ENCODE data around the gene APOBEC3F. TPM values are rescaled to one million over a fixed set of nuclear protein-coding genes. Genes with fewer than 3 reads are reported as not detected.

Gene APOBEC3F
- total RNA-seq, 1 donor from 2014 or later, result 12.3 TPM

GRCh38 chr22:39087098-39087497, 46.4 kb downstream of the APOBEC3F start:
- no peak for ATAC-seq
- intact Hi-C loops (cut with DNase I), result no loop called here
- no peak for DNase-seq (ENCODE audit: low spot score)

GRCh38 chr22:39087881-39088684, 47.4 kb downstream of the APOBEC3F start:
- intact Hi-C loops (cut with DNase I), result no loop called here
- DNase-seq (ENCODE audit: low spot score) (no peak), ATAC-seq (peak; percentile 74)

GRCh38 chr22:39088685-39089032, 48.0 kb downstream of the APOBEC3F start:
- intact Hi-C loops (cut with DNase I), result no loop called here
- DNase-seq (ENCODE audit: low spot score), result no peak
- ATAC-seq, result no peak

GRCh38 chr22:39089928-39090327, 49.3 kb downstream of the APOBEC3F start:
- DNase-seq (ENCODE audit: low spot score) (no peak), ATAC-seq (no peak)
- intact Hi-C loops (cut with DNase I), result no loop called here

GRCh38 chr22:39090426-39091064, 49.9 kb downstream of the APOBEC3F start:
- intact Hi-C loops (cut with DNase I), result no loop called here
- ATAC-seq (peak; percentile 29), DNase-seq (ENCODE audit: low spot score) (no peak)

- intact Hi-C loops (cut with DNase I), result no loop called here
- DNase-seq (ENCODE audit: low spot score) (no peak), ATAC-seq (no peak)
Measured at GRCh38 chr22:39091126-39092081, 50.7 kb downstream of the APOBEC3F start.

GRCh38 chr22:39092111-39092862, 51.6 kb downstream of the APOBEC3F start:
- DNase-seq (ENCODE audit: low spot score) (no peak), ATAC-seq (no peak)
- intact Hi-C loops (cut with DNase I), result no loop called here

- ATAC-seq (no peak), DNase-seq (ENCODE audit: low spot score) (no peak)
- intact Hi-C loops (cut with DNase I), result no loop called here
Measured at GRCh38 chr22:39094717-39095389, 54.2 kb downstream of the APOBEC3F start.

- no peak for DNase-seq (ENCODE audit: low spot score)
- intact Hi-C loops (cut with DNase I), result no loop called here
- no peak for ATAC-seq
Measured at GRCh38 chr22:39095971-39096370, 55.3 kb downstream of the APOBEC3F start.

GRCh38 chr22:39097098-39098020, 56.7 kb downstream of the APOBEC3F start, which contains the start of gene APOBEC3H:
Gene APOBEC3H, plus strand, starts transcription at chr22:39097244. Its CDS starts 3,035 bp downstream, at chr22:39100279.
- DNase-seq (ENCODE audit: low spot score), result no peak

GRCh38 chr22:39098026-39098425, 57.4 kb downstream of the APOBEC3F start:
- no peak for ATAC-seq
- intact Hi-C loops (cut with DNase I), result no loop called here
- DNase-seq (ENCODE audit: low spot score), result no peak

More at GRCh38 chr22:39097098-39098020, 56.7 kb downstream of the APOBEC3F start, which contains the start of gene APOBEC3H:
- intact Hi-C loops (cut with DNase I), result no loop called here
- peak; percentile 63 for ATAC-seq

- intact Hi-C loops (cut with DNase I), result no loop called here
- DNase-seq (ENCODE audit: low spot score), result no peak
Measured at GRCh38 chr22:39098576-39098975, 57.9 kb downstream of the APOBEC3F start.

GRCh38 chr22:39101226-39101625, 60.6 kb downstream of the APOBEC3F start:
- DNase-seq (ENCODE audit: low spot score) (no peak), ATAC-seq (no peak)
- intact Hi-C loops (cut with DNase I), result no loop called here

More at GRCh38 chr22:39098576-39098975, 57.9 kb downstream of the APOBEC3F start:
- no peak for ATAC-seq

- DNase-seq (ENCODE audit: low spot score), result no peak
- ATAC-seq, result no peak
- intact Hi-C loops (cut with DNase I), result no loop called here
Measured at GRCh38 chr22:39103431-39103830, 62.8 kb downstream of the APOBEC3F start.
